PC-9 (cell line): ENCODE results near the gene MAPK12. TPM values are rescaled to one million over a fixed set of nuclear protein-coding genes. Genes with fewer than 3 reads are reported as not detected.

Experiments
- BruUV-seq: library from RNA; stranded (reverse); fragments of 400-500 nt; replicated peaks from 2 replicates; lab custom pipeline; 2021; lab: Mats Ljungman, UMichigan
- CTCF ChIA-PET: fragments of 300-600 bp; sonication (Branson Sonifier 250); formaldehyde crosslinking; loops from one replicate; lab custom pipeline; 2022; ENCODE audit warnings: antibody characterized with exemption; lab: Charles Lee
- POLR2A ChIA-PET: fragments of 300-600 bp; sonication (Branson Sonifier 250); formaldehyde crosslinking; loops from one replicate; lab custom pipeline; 2022; ENCODE audit warnings: antibody characterized with exemption; ENCODE audit not compliant: unreplicated experiment; lab: Charles Lee
- DNase-seq, 2 experiments: peaks; one replicate each; pipeline versions ENCODE4 v3.0.0 to v3.0.0-alpha.2; 2015 to 2022; ENCODE audit warnings: mixed read lengths in 1 of 2
- H2AFZ ChIP-seq: fragments of 200-600 bp; sonication (generic); 2 replicates; pipeline ENCODE4 v1.8.1; 2017; ENCODE audit warnings: antibody characterized with exemption
- H3F3A ChIP-seq: fragments of 200-600 bp; sonication (generic); 2 replicates; pipeline ENCODE4 v1.8.1; 2017; ENCODE audit warnings: antibody characterized with exemption, mild to moderate bottlenecking, low read depth; ENCODE audit not compliant: insufficient read depth
- H3K27ac ChIP-seq: fragments of 200-600 bp; sonication (generic); 2 replicates; pipeline ENCODE4 v1.6.1; 2016; ENCODE audit warnings: mixed run types
- H3K27me3 ChIP-seq: fragments of 200-600 bp; sonication (generic); 2 replicates; pipeline ENCODE4 v1.6.1; 2016; ENCODE audit warnings: low read depth, mixed run types; ENCODE audit not compliant: insufficient read depth
- H3K36me3 ChIP-seq: fragments of 200-600 bp; sonication (generic); 2 replicates; pipeline ENCODE4 v1.6.1; 2016; ENCODE audit warnings: low read depth, mixed run types
- H3K4me1 ChIP-seq: fragments of 200-600 bp; sonication (generic); replicated peaks from 2 replicates; pipeline ENCODE4 v1.6.1; 2016; ENCODE audit warnings: mixed run types; ENCODE audit not compliant: insufficient read depth
- H3K4me2 ChIP-seq: fragments of 200-600 bp; sonication (generic); 2 replicates; pipeline ENCODE4 v1.6.1; 2017; ENCODE audit warnings: mixed run types
- H3K4me3 ChIP-seq: fragments of 200-600 bp; sonication (generic); 2 replicates; pipeline ENCODE4 v1.6.1; 2016; ENCODE audit warnings: mixed run types
- H3K79me2 ChIP-seq: fragments of 200-600 bp; sonication (generic); 2 replicates; pipeline ENCODE4 v1.6.1; 2017; ENCODE audit warnings: low read depth, mixed run types
- H3K9me2 ChIP-seq: fragments of 200-600 bp; sonication (generic); 2 replicates; pipeline ENCODE4 v1.8.1; 2017; ENCODE audit warnings: mild to moderate bottlenecking; ENCODE audit not compliant: insufficient read depth
- H3K9me3 ChIP-seq: fragments of 200-600 bp; sonication (generic); 2 replicates; pipeline ENCODE4 v1.8.1; 2016; ENCODE audit warnings: low read depth; ENCODE audit not compliant: insufficient read depth
- H4K20me1 ChIP-seq: fragments of 200-600 bp; sonication (generic); 2 replicates; pipeline ENCODE4 v1.8.1; 2017; ENCODE audit not compliant: insufficient read depth
- CTCF ChIP-seq: fragments of 200-600 bp; sonication (generic); conservative IDR thresholded peaks from 2 replicates; pipeline ENCODE4 v1.6.1; 2017; ENCODE audit warnings: mixed run types, antibody characterized with exemption, mild to moderate bottlenecking, moderate library complexity
- EZH2 ChIP-seq: fragments of 200-600 bp; sonication (generic); IDR thresholded peaks from 2 replicates; pipeline ENCODE4 v1.8.0; 2017; ENCODE audit warnings: antibody characterized with exemption, low read depth
- intact Hi-C: fragments of 100-400 bp; cut with micrococcal nuclease; formaldehyde crosslinking; loops from one replicate; pipeline ENCODE4 v1.10.0; 2022; ENCODE audit not compliant: unreplicated experiment
- total RNA-seq: library from RNA; stranded (reverse); gene quantifications from 2 replicates; pipeline ENCODE4 v1.2.3, GENCODE V29; 2021

MAPK12 gene
- total RNA-seq, 1 experiment from 2014 or later: 48.5 TPM

DNA sequence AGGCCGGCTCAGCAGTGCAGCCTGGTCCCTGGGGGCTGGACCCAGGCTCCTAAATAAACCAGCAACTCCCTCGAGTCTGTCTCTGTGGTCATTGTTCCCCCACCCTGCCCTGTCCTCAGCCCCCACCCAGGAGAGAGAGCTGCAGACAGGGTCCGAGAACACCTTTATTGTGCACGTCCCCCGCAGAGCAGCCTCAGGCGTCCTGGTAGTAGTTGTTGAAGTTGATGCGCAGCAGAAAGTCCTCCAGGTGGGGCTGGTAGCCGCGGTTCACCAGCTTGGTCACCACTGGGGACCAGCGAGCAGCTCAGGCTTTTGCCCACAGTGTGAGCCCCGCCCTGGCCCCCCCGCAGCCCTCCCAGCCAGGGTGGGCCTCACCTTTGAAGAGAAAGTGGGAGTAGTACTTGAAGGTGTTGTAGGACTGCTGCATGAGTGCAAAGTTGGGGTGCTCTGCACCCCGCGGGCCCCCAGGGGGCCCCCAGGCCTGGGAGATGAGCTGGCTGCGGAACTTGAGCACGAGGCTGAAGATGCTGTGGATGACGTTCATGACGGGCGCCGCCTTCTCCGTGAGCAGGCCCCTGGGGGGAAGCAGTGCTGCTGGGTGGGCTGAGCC lies 43.8 kb downstream of the MAPK12 start:
- no peak for DNase-seq
- no peaks in the 10 kb centered on the region for H3K9me3 ChIP-seq
- H3K9me2 ChIP-seq: no peaks in the 10 kb centered on the region
- H3K4me1 ChIP-seq: no peaks in the 10 kb centered on the region
- no peak overlapping the region for H3K4me3 ChIP-seq
- TF ChIP-seq CTCF (no peak), EZH2 (no peak)
- no peak overlapping the region for H3K27ac ChIP-seq
- H2AFZ ChIP-seq: no peak overlapping the region
- intact Hi-C loops: no loop called here
- H3K27me3 ChIP-seq: no peaks in the 10 kb centered on the region
- BruUV-seq: no TSS peak
- H3K36me3 ChIP-seq: peaks cover 50% of the 10 kb centered on the region
- H3K4me2 ChIP-seq: no peak overlapping the region
- H3F3A ChIP-seq: peaks cover 43% of the 10 kb centered on the region; the same call in 1 of the 2 replicates
- ChIA-PET CTCF (no interaction called here), POLR2A (interaction anchor here (0.7 kb wide), 1 partner anchor 28 kb away, joined by 6 read pairs; no protein-coding TSS in a partner anchor)
- peaks cover 80% of the 10 kb centered on the region for H4K20me1 ChIP-seq
- no peaks in the 10 kb centered on the region for H3K79me2 ChIP-seq

DNA sequence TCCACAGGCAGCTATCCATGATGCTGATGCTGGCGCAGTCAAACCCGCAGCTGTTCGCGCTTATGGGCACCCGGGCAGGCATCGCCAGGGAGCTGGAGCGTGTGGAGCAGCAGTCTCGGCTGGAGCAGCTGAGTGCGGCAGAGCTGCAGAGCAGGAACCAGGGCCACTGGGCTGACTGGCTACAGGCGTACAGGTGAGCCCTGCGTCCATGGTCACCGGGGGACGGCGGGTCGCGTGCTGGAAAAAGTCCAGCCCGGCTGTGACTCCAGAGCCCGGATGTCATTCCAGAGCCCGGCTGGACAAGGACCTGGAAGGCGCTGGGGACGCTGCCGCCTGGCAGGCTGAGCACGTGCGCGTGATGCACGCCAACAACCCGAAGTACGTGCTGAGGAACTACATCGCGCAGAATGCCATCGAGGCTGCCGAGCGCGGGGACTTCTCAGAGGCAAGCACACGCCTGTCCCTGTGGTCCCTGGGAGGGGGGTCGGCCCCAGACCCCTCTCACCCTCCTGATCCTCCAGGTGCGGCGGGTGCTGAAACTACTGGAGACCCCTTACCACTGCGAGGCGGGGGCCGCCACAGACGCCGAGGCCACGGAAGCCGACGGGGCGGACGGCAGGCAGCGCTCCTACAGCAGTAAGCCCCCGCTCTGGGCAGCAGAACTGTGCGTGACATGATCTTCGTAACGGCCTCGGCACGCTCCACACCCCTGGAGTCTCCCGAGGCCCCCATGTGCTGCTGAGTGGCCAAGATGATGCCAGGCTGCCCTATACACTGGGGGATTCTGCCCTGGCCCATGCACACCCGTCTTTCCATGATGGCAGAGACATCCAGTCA lies 44.6 kb downstream of the MAPK12 start:
- Histone ChIP-seq H3F3A (peaks cover 48% of the 10 kb centered on the region; the same call in 1 of the 2 replicates), H3K4me2 (no peak overlapping the region), H2AFZ (no peak overlapping the region), H3K4me1 (no peaks in the 10 kb centered on the region), H3K27ac (no peak overlapping the region), H3K36me3 (peaks cover 58% of the 10 kb centered on the region), H3K27me3 (no peaks in the 10 kb centered on the region), H3K9me3 (no peaks in the 10 kb centered on the region), H3K4me3 (no peak overlapping the region), H3K9me2 (no peaks in the 10 kb centered on the region), H3K79me2 (no peaks in the 10 kb centered on the region), H4K20me1 (peaks cover 72% of the 10 kb centered on the region)
- BruUV-seq: no TSS peak
- ChIA-PET CTCF (no interaction called here), POLR2A (interaction anchor here (0.7 kb wide), 1 partner anchor 27 kb away, joined by 6 read pairs; no protein-coding TSS in a partner anchor)
- TF ChIP-seq CTCF: no peak
- no peak for TF ChIP-seq EZH2
- no peak for DNase-seq
- intact Hi-C loops: no loop called here

- Histone ChIP-seq H3K4me2 (no peak overlapping the region), H2AFZ (no peak overlapping the region), H3K36me3 (peaks cover 60% of the 10 kb centered on the region), H3K27me3 (no peaks in the 10 kb centered on the region), H3K4me1 (no peaks in the 10 kb centered on the region), H4K20me1 (peaks cover 71% of the 10 kb centered on the region), H3K4me3 (no peak overlapping the region), H3K9me3 (no peaks in the 10 kb centered on the region), H3K79me2 (peaks cover 2% of the 10 kb centered on the region; the same call in 1 of the 2 replicates), H3K27ac (no peak overlapping the region), H3K9me2 (no peaks in the 10 kb centered on the region), H3F3A (peaks cover 54% of the 10 kb centered on the region; the same call in 1 of the 2 replicates)
- no peak for DNase-seq
- BruUV-seq: no TSS peak
- CTCF ChIA-PET: interaction anchor here (0.6 to 0.7 kb wide), 2 partner anchors 32 to 68 kb away, joined by 4 read pairs; no protein-coding TSS in a partner anchor
- POLR2A ChIA-PET: no interaction called here
- no peak for TF ChIP-seq CTCF
- TF ChIP-seq EZH2: no peak
- intact Hi-C loops: no loop called here
These were observed 45.3 kb downstream of the MAPK12 start for GRCh38 chr22:50216055-50216683.
